Nucleus accumbens (tissue), 56 donors: Measurements from ENCODE around the gene ASPSCR1.

ENCODE experiments used
- DNase-seq, 56 donors: peaks; one replicate each; lab custom pipeline; 2025; lab: John Stamatoyannopoulos, UW

The ASPSCR1 gene

GRCh38 chr17:82050152-82050760, 72.8 kb downstream of the ASPSCR1 start:
- DNase-seq, result no peak

- DNase-seq, result no peak
These were observed 73.6 kb downstream of the ASPSCR1 start for GRCh38 chr17:82050761-82051641.

DNA sequence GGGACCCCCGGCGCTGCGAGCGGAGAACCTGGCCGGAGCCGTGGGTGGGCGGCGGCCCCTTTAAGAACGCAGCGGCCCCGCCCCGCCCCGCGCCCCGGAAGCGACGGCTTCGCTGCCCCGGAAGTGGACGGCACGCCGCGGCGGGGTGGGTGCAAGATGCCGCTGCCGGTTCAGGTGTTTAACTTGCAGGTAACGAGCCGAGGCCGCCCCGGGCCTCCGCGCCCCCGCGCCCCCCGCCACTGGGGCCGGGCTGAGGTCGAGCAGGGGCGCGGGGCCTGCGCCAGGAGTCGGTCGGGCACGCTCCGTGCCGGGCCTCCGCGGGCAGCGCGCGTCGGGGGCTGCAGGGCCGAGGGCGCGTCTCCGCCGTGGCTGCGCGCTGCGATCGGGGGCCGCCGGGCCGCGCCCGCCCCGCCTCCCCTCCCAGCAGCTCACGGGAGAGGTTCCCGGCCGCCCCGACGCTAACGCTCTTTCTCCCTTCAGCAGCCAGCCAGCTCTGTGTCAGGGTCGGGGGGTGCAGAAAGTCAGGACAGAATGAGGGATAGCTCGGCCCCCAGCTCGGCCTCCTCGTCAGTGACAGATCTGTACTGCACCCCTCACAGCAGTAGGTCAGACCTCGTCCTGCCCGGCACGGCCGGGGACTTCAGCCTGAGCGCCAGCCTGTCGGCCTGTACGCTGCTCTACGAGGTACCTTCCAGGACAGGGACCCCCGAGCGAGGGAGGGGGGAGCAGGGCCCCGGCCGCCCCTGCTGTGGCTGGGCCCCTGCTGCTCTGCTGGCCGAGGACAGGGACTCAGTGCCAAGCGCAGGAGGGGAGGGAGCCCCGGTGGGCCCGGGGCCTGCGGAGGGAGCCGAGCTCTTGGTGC, 74.6 kb downstream of the ASPSCR1 start, which contains the start of the genes GPS1 and RFNG:
GPS1 (plus strand) TSS at position 123 of the 862 bp plus-strand sequence; CDS start at position 157, 34 bp downstream.
RFNG (minus strand) TSS at position 36 of the 862 bp plus-strand sequence. CDS start 45 bp downstream, outside the sequence.
- DNase-seq, result peak in 52 of 56 donors; percentile 19 to 86 (median 58)

GRCh38 chr17:82052638-82053059, 75.2 kb downstream of the ASPSCR1 start:
- DNase-seq, result no peak

DNA sequence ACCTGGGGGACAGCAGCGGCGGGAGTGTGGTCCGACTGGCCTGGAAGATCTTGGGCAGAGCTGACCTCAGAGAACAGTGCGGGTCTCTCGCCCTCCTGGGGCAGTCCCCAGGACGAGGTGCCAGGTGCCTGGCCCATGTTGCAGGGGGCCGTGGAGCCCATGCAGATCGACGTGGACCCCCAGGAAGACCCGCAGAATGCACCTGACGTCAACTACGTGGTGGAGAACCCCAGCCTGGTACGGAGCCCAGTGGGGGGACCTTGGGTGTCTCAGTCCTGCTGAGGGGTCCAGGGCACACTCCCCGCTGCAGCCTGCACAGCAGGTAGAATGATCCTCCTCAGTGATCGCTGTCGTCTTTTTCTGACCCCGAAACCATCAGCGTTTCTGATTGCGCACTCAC, 75.7 kb downstream of the ASPSCR1 start:
- DNase-seq, result no peak

- no peak for DNase-seq
These were observed 76.3 kb downstream of the ASPSCR1 start for GRCh38 chr17:82053556-82054263.

- DNase-seq, result no peak
These were observed 77.1 kb downstream of the ASPSCR1 start for GRCh38 chr17:82054351-82055022.

DNA sequence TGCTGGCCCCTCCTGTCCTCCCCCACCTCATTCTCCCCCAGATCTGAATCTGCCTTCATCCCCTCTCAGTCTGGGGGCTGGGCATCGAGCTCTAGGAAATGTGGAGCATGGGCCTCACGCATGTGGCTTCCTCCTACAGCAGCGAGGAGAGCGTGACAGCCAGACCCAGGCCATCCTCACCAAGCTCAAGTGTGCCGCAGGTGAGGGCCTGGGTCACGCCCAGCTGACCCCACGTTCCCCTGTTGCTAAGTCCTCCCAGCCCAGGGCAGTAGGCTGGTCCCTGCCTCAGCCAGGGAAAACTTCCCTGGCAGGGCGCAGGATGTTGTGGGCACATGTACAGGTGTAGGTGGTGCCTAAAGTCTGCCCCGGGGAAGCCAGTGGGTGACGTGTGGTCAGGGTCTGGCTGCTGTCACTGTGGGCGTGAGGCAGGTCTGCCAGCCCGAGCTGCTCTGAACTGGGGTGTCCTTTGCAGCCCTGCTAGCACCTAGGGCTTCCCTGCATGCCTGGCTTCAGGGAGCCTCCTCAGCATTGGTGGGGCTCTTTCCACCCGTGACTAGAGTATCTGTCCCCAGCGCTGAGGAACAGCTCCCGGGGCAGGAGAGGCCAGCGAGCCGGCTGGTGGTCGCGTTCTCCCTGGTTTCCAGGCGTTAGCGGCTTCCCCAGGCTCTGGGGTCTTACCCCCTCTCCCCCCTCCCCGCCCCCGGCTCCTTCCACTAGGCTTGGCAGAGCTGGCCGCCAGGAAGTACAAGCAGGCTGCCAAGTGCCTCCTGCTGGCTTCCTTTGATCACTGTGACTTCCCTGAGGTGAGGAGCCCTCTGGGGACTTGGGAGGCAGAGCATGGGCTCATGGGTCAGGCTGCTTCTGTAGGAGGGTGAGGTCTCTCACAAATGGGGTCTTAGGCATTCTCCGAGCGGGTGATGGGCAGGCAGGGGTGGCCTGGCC, 77.9 kb downstream of the ASPSCR1 start:
- no peak for DNase-seq

DNA sequence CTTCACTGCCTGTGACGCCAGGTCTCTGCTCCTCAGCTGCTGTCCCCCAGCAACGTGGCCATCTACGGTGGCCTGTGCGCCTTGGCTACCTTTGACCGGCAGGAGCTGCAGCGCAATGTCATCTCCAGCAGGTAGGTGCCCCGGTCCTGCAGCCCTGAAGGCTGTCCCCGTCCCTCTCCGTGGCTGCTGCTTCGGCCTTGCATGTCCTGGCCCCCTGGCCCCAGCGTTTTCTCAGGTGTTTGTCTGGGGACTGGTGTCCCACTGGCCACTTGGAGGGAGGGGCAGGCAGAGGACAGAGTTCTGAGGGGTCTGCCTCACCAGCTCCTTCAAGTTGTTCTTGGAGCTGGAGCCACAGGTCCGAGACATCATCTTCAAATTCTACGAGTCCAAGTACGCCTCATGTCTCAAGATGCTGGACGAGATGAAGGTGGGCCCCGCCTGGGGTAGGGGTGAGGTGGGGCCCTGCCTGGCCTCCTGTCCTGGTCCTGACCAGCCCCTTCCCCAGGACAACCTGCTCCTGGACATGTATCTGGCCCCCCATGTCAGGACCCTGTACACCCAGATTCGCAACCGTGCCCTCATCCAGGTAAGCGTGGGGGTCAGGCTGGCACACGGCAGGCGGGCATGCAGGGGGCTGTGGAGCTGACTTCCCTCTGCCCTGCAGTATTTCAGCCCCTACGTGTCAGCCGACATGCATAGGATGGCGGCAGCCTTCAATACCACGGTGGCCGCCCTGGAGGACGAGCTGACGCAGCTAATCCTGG, 78.7 kb downstream of the ASPSCR1 start:
- no peak for DNase-seq

DNA sequence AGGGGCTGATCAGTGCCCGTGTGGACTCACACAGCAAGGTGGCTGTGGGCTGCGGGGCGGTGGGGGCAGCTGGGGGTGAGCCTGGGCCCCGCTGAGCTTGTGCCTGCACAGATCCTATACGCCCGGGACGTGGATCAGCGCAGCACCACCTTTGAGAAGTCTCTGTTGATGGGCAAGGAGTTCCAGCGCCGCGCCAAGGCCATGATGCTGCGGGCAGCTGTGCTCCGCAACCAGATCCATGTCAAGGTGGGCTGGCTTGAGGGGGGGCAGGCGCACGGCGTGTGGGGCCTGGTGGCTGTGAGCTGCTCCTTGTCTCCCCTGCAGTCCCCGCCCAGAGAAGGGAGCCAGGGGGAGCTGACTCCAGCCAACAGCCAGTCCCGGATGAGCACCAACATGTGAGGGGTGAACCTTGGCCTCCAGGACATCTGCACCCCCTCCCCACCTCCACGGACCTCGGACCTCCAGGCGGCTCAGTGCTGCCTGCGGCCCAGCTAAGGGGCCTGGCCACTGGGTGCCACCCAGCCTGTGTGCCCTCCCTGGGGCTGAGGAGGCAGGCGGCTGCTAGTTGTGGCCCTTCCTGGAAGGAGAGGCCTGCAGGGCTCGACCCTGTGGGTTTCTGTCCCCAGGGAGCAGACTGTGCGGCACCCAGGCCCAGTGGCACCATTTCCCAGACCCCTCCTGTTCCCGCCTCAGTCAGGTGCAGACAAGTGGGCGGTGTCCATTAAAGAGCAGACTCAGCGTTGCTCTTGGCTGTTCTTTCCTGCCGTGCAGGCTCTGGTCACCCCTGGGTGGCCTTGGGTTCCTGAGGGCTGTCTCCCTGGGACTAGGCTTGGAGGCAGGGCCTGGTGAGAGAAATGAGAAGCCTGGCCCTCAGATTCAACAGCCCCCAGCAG, 79.5 kb downstream of the ASPSCR1 start:
- no peak for DNase-seq

- no peak for DNase-seq
These were observed 80.9 kb downstream of the ASPSCR1 start for GRCh38 chr17:82058230-82058854.

- DNase-seq, result no peak
These were observed 81.4 kb downstream of the ASPSCR1 start for GRCh38 chr17:82058855-82059249.

DNA sequence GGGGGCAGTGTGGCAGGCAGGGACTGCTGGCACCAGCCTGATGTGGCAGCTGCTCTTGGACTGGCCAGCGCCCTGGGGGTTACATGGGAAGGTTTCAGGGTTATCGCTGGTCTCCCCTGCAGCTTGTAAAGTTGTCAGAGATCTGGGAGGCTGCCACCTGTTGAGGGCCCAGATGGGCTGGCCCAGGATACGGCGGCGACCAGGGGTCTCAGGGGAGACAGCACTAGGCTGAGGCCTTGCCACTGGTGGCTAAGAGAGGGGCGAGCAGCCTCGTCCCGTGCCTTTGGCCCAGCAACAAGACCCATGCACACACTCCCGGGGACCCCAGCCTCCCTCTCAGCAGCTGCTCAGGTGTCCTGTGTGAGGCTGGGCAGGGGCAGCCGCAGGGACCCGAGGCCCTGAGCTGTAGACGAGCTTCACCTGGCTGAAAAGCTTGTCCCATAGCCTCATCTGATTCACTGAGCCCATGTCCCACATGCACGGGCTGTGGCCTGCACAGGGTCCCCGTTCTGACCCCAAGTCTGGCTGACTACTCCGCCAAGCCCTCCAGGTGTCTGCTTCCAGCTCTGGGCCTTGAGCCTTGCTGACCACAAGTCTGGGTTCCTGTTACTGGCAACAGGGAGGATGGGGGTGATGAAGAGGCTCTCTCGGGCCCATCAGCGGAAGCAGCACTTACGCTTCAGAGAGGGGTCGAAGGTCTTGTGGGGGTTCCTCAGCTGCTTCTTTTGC, 82.0 kb downstream of the ASPSCR1 start:
- no peak for DNase-seq

- DNase-seq, result no peak
These were observed 82.6 kb downstream of the ASPSCR1 start for GRCh38 chr17:82060001-82060380.

GRCh38 chr17:82060614-82061013, 83.2 kb downstream of the ASPSCR1 start:
- DNase-seq, result no peak
